Hindlimb muscle (tissue), 1 donor: Measurements from ENCODE around the gene MFRP. TPM values are rescaled to one million over a fixed set of nuclear protein-coding genes. Genes with fewer than 3 reads are reported as not detected.
"Not testable (repeated sequence)": the region's sequence is repeated elsewhere in the genome, so short reads cannot be mapped to it uniquely, and the experiment has no call there.

Experiments
- DNase-seq: peaks from one replicate; pipeline ENCODE4 v3.0.0-alpha.2; 2013
- polyA plus RNA-seq: library from polyadenylated mRNA; unstranded; fragments of 120-200 nt; gene quantifications from one replicate; pipeline ENCODE4 v1.2.1, GENCODE V29; 2013; ENCODE audit not compliant: insufficient read length

Gene MFRP
- polyA plus RNA-seq: not detected

GRCh38 chr11:119346605-119347004, at the start of gene MFRP:
Gene MFRP (minus strand): TSS chr11:119346705. CDS start chr11:119346513, 192 bp downstream.
- DNase-seq: no peak

DNA sequence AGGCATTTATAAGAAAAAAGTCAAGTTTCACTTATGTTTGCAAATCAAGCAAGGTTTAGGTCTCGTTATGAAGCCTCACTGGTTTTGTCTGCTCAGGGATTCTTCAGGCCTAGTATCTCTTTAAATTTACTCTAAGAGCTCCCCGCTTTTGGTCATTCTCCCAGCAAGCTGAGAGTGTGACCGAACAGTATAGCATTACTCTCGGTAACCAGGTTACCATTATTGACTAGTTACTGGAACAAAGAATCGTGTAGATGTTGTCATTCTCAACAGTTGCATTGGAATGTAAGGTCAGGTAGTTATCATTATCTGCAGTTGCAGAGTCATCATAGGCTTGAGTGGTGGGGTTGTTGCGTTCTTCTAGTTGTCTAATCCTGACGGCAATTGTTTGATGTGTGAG, 44.8 kb upstream of the MFRP start:
- no peak for DNase-seq

- no peak for DNase-seq
Measured at GRCh38 chr11:119389611-119390254, 43.2 kb upstream of the MFRP start.

- DNase-seq: no peak
Measured at GRCh38 chr11:119388103-119388502, 41.6 kb upstream of the MFRP start.

GRCh38 chr11:119384332-119384731, 37.8 kb upstream of the MFRP start:
- DNase-seq: no peak

- not testable (repeated sequence) for DNase-seq
Measured at GRCh38 chr11:119382513-119382912, 36.0 kb upstream of the MFRP start.

DNA sequence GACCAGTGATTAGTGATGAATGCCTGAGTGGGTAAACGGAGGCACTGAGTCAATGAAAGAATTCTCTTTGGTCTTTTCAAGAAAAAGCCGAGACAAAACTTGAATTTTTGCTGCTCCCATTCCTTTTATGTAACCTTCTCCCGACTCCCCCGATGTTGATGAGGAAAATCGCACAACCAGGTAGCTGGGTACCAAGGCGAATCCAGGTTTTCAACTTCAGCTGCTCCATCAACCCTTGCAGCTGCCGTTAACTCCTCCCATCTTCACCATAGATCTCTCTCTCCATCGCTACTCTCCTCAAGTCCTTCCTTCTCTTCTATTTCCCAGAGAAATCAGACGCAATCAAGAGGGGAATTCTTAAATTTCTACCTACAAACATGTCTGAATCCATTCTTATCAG, 35.6 kb upstream of the MFRP start:
- no peak for DNase-seq

DNA sequence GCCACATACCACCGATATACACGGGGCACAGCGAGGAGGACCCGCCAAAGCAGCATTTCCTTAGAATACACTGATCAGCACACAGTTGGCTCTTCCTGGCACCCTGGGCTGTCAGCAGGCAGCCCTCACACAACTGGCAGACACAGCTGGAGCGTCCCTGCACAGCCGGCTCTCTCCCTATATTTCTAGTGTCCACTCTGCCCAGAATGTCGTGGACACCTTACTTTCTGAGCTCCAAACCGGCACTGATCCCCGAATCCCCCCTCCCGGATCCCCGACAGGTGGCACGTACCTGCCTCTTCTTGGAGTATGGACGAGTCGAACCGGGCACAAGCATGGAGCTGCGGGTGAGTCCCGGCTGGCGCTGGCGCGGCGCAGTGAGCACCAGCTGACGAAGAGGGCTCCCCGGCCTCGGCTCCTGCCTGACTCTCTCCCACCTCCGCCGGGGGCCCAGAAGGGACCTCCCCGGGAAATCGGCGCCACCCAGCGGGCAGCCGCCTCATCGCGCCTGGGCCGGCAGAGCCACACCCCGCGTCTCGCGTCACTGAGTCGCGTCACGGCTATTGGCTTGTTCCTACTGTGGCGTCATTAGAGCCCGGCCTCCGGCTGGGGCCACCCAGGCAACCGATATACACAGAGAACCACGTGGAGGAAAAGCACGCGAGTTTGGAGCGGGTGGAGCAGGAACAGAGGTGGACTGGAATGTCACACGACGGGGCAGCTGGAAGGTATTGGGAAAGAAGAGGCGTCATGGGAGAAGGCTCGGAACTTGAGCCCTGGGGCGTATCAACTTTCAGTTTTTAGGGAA, 34.9 kb upstream of the MFRP start, which contains the start of gene USP2:
TSS of gene USP2 (minus strand) at position 510 of the 808 bp plus-strand sequence. CDS start 8,210 bp downstream, outside the sequence.
- peak; percentile 96 for DNase-seq

DNA sequence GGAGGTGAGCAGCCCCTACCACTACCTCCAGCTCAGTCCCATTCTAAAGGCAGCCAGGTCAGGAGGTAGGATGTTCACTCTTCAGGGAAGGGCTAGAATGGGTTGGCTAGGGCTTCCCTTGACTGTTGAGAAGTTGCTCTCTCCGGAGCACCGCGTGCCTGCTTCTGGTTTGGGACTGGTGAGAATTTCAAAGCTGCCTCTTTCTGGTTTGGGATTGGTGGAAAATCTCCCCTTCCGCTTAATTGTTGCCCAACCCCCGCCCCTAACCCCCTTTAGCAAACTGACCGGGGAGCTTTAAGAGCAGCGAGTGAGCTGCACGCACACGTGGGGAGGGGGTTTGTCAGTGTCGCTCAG, 34.3 kb upstream of the MFRP start:
- no peak for DNase-seq

GRCh38 chr11:119380160-119380826, 33.8 kb upstream of the MFRP start:
- DNase-seq: no peak

- DNase-seq: no peak
Measured at GRCh38 chr11:119378851-119379465, 32.5 kb upstream of the MFRP start.

DNA sequence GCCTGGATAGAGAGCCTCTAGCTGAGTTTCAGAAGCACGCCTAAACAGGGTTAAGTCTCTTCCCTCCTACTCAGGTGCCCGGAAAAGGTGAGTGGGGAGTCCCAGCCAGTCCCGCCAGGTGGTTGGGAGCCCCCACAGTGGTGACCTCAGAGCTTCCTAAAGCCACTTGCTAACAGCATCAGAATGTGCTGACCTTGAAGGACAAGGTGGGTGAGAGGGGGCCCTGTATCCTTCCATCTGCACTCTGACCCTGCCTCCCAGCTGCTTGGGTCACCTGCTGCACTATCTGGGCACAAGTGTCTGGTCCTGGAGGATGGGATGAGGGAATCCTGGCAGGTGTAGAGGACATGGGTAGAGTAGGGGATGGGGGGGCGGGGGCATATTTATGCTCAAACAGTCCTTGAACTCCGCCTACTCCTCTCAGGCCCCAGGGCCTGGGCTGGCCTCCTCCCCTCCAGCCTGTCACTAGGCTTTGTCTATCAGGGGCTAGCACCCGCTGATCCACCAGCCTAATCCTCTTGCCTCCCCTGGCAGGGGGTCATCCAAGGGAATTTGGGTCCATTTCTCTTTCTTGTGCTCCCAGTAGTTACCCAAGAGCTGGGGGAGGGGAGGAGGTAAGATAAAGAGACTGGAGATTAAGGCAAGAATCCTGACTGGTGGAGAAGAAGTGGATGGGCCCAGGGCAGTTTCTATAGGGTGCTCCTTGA, 31.6 kb upstream of the MFRP start:
- no peak for DNase-seq

DNA sequence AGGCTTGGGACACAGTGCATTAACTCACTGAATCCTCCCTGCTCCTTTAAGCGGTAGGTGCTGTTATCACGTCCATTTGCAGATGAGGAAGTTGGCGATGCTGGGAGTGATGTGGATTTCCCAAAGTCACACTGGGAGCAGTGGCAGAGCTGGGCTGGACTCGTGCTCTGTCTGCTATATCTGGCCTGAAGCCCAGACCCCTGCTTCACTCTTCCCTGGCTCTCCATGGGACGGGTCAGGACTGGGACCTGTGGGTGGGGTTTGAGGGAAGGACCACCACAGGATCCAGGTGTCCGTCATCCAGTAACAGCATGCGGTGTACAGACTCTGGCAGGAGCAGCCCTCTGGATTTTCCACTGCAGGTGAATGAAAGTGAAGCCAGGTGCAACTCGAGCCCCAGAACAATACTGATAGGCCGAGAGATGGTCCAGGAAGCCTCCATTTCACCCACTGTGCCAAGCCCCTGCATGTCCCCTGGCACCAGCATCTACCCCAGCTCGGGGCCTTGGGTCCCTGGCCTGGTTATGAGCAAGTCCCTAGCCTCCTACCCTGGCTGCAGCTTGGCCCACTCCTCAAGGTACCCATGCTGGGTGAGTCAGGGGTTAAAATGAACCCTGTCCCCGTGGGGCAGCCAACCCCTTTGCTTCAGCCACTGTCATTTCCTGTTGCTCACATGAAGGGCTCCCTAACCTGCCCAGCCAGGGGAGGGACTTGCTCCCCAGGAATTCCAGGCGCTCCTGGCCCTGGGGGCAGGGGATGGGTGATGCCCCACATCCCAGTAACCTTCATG, 30.8 kb upstream of the MFRP start:
- no peak for DNase-seq

DNA sequence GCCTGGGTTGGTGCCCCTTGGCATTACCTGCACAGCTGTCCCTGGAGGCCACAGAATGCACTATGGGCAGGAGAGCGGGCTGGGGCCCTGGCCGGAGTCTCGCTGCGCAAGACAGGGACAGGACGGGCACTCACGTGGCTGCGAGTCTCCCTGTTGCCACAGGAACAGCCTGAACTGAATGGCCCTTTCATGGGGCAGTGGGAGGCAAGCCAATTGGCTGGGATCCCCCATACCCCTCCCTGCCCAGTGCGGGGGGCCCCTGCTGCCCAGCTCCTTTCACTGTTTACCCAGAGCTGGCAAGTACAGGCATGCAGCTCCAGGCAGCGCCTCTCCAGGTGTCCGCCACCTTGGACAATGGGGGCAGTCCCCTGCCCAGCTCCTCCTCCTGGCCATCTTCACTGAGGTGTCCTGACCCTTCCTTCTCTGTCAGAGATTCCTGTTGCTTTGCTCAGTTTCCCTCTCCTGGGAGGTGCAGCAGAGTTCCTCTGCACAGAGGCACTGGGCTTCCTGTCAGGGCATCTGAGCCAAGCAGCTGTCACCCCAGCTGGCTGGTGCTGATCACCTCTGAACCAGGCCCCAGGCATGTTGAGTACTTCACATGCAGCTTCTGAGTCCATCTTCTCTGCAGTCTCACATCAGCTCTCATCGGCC, 29.8 kb upstream of the MFRP start:
- DNase-seq: no peak

- no peak for DNase-seq
Measured at GRCh38 chr11:119375337-119376196, 29.1 kb upstream of the MFRP start.

- no peak for DNase-seq
Measured at GRCh38 chr11:119374632-119375336, 28.3 kb upstream of the MFRP start.

DNA sequence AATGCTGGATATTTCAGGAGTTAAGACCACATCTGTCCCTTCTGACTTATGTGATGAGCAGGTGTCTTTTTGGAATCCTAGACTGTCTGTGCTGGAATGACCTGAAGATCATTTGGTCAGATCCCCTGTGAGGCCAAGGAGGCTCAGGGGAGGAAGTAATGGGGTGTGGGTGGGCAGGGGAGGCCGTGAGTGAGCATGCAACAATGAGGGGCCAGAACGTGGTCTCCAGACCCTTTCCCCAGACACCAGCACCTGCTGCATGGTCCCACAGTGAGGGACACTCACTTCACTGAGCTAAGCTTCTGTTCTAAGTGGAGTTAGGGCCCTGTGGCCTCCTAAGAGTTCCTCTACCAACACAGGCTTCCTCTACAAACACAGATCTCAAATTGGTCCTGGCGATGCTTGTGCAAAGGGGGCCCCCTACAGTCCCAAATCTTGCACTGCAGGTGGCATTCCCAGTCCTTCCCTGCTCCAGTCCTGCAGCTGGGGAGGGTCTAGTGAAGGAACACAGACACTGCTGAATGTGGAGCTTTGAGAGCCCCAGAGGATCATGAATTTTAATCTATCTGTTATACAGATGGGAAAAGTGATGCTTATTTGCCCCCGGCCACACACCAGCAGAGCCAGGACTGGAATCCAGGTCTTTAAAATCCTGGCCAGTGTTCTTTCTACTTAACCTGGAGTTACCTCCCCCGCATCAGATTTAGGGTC, 27.6 kb upstream of the MFRP start:
- DNase-seq: peak; percentile 77

DNA sequence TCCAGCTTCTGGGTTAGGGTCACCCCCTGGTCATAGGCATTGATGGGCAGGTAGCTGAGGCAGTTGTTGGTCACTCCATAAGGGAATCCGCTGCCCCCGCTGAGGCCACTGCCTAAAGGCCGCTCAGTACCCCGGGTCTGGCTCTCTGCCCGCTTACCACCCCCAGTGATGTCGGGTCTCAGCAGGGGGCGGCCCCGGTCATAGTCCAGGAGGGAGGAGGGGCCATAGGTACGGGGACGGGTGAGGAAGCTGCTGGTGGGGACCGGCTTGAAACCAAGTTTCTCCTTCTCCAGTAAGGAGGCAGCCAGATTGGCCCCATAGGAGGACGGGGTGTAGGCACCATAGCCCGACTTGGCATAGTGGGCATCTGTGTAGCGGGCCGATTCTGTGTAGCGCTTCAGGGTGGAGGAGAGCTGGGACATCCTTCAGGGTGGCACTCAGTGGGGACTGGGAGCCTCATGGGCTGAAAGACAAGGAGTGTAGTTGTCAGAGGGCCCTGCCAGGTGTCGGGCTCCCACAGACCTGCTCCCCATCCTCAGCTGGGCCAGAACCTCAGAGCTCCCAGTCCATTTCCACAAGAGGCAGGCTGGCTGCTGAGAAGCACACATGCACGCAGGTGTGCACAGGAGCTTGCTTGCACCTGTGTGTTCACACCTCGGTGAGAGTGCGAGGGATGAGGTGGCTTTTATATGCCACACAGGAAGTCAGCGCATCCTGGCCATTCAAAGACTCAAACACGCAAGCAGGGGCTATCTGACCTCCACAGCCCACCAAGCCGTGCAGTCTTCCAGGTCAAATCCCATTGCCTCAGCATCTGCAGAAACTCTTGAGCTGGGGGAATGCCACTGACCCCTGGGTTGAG, 26.8 kb upstream of the MFRP start:
- DNase-seq: no peak
